Stimulated activated CD4-positive, alpha-beta T cell treated with anti-CD3 and anti-CD28 coated beads, Interleukin-12 subunit alpha, Interleukin-12 subunit beta, amount 100 ng/mL, for 24 hours (primary cell): ENCODE measurements around the gene RHOH.

Experiments
- DNase-seq, 2 experiments: peaks; one replicate each; pipeline ENCODE4 v3.0.0-alpha.2; 2020; ENCODE audit warnings: low read depth in 2 of 2

Gene RHOH

GRCh38 chr4:40234519-40235039, 37.7 kb downstream of the RHOH start:
- no peak for DNase-seq

GRCh38 chr4:40238008-40238699, 41.3 kb downstream of the RHOH start:
- no peak for DNase-seq

- peak; percentile 43 to 67 for DNase-seq
Measured at GRCh38 chr4:40238700-40239548, 42.1 kb downstream of the RHOH start.

- DNase-seq = no peak
Measured at GRCh38 chr4:40240040-40240653, 43.3 kb downstream of the RHOH start.

GRCh38 chr4:40241026-40241425, 44.2 kb downstream of the RHOH start:
- no peak for DNase-seq

GRCh38 chr4:40241941-40242340, 45.1 kb downstream of the RHOH start:
- no peak for DNase-seq

- DNase-seq = no peak
Measured at GRCh38 chr4:40243386-40243948, 46.6 kb downstream of the RHOH start.

GRCh38 chr4:40244606-40245005, 47.8 kb downstream of the RHOH start:
- no peak for DNase-seq

- DNase-seq = no peak
Measured at GRCh38 chr4:40245550-40245949, 48.7 kb downstream of the RHOH start.

- no peak for DNase-seq
Measured at GRCh38 chr4:40246011-40246900, 49.4 kb downstream of the RHOH start.

- DNase-seq = no peak
Measured at GRCh38 chr4:40246938-40247337, 50.1 kb downstream of the RHOH start.

- no peak for DNase-seq
Measured at GRCh38 chr4:40247350-40247749, 50.5 kb downstream of the RHOH start.

GRCh38 chr4:40251366-40251765, 54.5 kb downstream of the RHOH start:
- no peak for DNase-seq

GRCh38 chr4:40253906-40254305, 57.1 kb downstream of the RHOH start:
- no peak for DNase-seq

GRCh38 chr4:40254608-40255392, 58.0 kb downstream of the RHOH start:
- DNase-seq = no peak

GRCh38 chr4:40255393-40256281, 58.8 kb downstream of the RHOH start:
- DNase-seq = no peak

GRCh38 chr4:40256329-40256728, 59.5 kb downstream of the RHOH start:
- no peak for DNase-seq

- no peak for DNase-seq
Measured at GRCh38 chr4:40256817-40257216, 60.0 kb downstream of the RHOH start.

GRCh38 chr4:40258627-40259026, 61.8 kb downstream of the RHOH start:
- DNase-seq = no peak
